Neutrophil (primary cell): ENCODE measurements around the gene EYS.

Experiments used
- H3K27ac ChIP-seq: fragments of 200-600 bp; sonication (generic); 2 replicates; pipeline ENCODE4 v1.5.1; 2016; ENCODE audit warnings: mild to moderate bottlenecking, moderate library complexity
- H3K27me3 ChIP-seq: fragments of 200-600 bp; sonication (generic); 2 replicates; pipeline ENCODE4 v1.6.0; 2016; ENCODE audit warnings: mild to moderate bottlenecking
- H3K36me3 ChIP-seq: fragments of 200-600 bp; sonication (generic); 2 replicates; pipeline ENCODE4 v1.5.1; 2017
- H3K4me1 ChIP-seq, 2 experiments: fragments of 200-600 bp in 1 of 2; sonication (generic) in 1 of 2; 1 replicate in 1 of 2; 2 replicates in 1 of 2; pipeline versions ENCODE4 v1.5.1 to v1.6.1; 2013 to 2016; ENCODE audit warnings: low read depth in 1 of 2, low read length in 1 of 2, mild to moderate bottlenecking in 1 of 2, moderate library complexity in 1 of 2; ENCODE audit not compliant: control insufficient read depth in 1 of 2, insufficient read depth in 1 of 2
- H3K4me3 ChIP-seq, 2 experiments: fragments of 200-600 bp in 1 of 2; sonication (generic) in 1 of 2; 1 replicate in 1 of 2; 2 replicates in 1 of 2; pipeline ENCODE4 v1.5.1; 2013 to 2016; ENCODE audit warnings: low read depth in 1 of 2, low read length in 1 of 2, mild to moderate bottlenecking in 1 of 2, moderate library complexity in 1 of 2
- H3K9me3 ChIP-seq: fragments of 200-600 bp; sonication (generic); 2 replicates; pipeline ENCODE4 v1.5.1; 2016
- TF ChIP-seq, protein P1 (sequence below): fragments of 200-600 bp; sonication (generic); IDR thresholded peaks from 2 replicates; pipeline ENCODE4 v1.5.1; 2016; ENCODE audit warnings: antibody characterized with exemption

EYS gene

DNA sequence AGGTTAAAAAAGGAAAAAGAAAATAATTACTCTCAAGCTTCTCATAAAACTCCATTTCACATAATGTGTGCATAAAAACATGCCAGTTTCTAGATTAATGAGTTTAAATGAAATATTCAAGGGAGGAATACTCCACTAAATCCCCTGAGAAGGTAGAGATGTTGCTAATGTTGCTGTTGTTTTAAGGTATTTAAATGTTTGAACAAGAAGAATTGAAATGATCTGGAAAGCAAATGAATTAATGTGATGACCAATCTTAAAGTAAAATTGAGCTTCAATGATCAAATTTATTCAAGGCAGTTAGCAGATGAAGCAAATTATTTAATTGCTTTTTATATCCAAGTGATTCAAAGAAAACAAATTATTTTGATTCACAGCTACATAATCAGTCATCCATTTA, 804.4 kb downstream of the EYS start:
- H3K9me3 ChIP-seq: no peaks in the 10 kb centered on the region
- no peaks in the 10 kb centered on the region for H3K36me3 ChIP-seq
- no peak overlapping the region for H3K4me3 ChIP-seq
- H3K27me3 ChIP-seq: no peaks in the 10 kb centered on the region
- no peaks in the 10 kb centered on the region for H3K4me1 ChIP-seq
- no peak overlapping the region for H3K27ac ChIP-seq
- TF ChIP-seq, protein P1, sequence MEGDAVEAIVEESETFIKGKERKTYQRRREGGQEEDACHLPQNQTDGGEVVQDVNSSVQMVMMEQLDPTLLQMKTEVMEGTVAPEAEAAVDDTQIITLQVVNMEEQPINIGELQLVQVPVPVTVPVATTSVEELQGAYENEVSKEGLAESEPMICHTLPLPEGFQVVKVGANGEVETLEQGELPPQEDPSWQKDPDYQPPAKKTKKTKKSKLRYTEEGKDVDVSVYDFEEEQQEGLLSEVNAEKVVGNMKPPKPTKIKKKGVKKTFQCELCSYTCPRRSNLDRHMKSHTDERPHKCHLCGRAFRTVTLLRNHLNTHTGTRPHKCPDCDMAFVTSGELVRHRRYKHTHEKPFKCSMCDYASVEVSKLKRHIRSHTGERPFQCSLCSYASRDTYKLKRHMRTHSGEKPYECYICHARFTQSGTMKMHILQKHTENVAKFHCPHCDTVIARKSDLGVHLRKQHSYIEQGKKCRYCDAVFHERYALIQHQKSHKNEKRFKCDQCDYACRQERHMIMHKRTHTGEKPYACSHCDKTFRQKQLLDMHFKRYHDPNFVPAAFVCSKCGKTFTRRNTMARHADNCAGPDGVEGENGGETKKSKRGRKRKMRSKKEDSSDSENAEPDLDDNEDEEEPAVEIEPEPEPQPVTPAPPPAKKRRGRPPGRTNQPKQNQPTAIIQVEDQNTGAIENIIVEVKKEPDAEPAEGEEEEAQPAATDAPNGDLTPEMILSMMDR: no peak

DNA sequence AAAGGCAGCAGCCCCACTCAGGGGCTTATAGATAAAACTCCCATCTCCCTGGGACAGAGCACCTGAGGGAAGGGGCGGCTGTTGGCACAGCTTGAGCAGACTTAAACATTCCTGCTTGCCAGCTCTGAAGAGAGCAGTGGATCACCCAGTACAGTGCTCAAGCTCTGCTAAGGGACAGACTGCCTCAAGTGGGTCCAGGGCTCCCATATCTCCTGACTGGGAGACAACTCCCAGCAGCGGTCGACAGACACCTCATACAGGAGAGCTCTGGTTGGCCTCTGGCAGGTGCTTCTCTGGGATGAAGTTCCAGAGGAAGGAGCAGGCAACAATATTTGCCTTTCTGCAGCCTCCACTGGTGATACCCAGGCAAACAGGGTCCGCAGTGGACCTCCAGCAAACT, 810.1 kb downstream of the EYS start:
- no peaks in the 10 kb centered on the region for H3K9me3 ChIP-seq
- H3K4me1 ChIP-seq: no peaks in the 10 kb centered on the region
- TF ChIP-seq, protein P1: no peak
- no peak overlapping the region for H3K4me3 ChIP-seq
- no peak overlapping the region for H3K27ac ChIP-seq
- H3K27me3 ChIP-seq: no peaks in the 10 kb centered on the region
- no peaks in the 10 kb centered on the region for H3K36me3 ChIP-seq

DNA sequence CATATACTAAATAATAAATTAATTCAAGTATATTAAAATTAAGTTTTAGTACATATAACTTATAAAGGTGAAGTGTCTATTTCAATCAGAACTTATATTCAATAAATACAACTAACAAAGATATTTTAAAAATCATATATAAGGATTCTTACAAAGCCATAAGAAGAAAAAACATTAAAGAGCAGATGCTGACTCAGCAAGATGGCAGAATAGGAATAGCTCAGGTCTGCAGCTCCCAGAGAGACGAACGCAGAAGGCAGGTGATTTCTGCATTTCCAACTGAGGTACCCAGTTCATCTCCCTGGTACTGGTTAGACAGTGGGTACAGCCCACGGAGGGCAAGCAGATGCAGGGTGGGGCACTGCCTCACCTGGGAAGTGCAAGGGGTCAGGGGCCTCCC, 811.1 kb downstream of the EYS start:
- H3K36me3 ChIP-seq: no peaks in the 10 kb centered on the region
- TF ChIP-seq, protein P1: no peak
- H3K27ac ChIP-seq: no peak overlapping the region
- no peak overlapping the region for H3K4me3 ChIP-seq
- H3K27me3 ChIP-seq: no peaks in the 10 kb centered on the region
- H3K4me1 ChIP-seq: no peaks in the 10 kb centered on the region
- H3K9me3 ChIP-seq: no peaks in the 10 kb centered on the region

DNA sequence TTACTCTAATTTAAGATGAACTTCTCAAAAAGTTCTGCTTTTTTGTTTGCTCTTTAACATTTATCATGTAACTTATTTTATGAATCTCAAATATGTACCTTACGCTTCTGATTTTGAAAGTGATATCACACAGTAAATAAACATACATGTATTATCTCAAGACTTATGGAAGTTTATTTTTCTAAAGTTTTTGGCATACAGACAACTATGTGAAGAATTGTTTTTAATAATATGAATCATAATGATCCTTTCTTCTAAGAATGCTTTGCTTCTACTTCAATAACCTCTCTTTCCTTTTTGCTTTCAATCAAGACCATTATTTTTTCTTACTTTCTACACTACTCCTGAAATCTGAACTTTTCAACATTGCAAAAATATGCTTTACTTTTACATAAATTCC, 816.4 kb downstream of the EYS start:
- TF ChIP-seq, protein P1: no peak
- H3K4me3 ChIP-seq: no peak overlapping the region
- no peaks in the 10 kb centered on the region for H3K9me3 ChIP-seq
- no peaks in the 10 kb centered on the region for H3K4me1 ChIP-seq
- no peak overlapping the region for H3K27ac ChIP-seq
- H3K27me3 ChIP-seq: no peaks in the 10 kb centered on the region
- no peaks in the 10 kb centered on the region for H3K36me3 ChIP-seq

DNA sequence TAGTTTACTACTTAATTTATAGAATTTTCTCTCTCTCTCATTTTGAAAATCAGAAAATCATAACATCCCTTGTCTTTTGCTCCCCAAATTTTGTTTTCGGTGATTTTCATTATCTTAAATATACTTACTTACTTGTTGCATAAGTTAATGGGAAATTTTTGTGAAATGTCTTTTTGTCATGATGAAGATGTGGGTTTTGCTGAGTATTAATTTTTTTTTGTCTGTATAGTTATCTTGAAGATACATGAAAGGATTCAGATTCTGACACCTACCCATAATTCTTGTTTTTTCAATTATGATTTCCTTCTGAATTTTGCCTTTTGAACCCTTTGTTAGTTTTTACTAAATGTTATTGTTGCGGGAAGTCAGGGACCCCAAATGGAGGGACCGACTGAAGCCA, 817.9 kb downstream of the EYS start:
- Histone ChIP-seq H3K4me1 (no peaks in the 10 kb centered on the region), H3K9me3 (no peaks in the 10 kb centered on the region), H3K27ac (no peak overlapping the region), H3K36me3 (no peaks in the 10 kb centered on the region), H3K27me3 (no peaks in the 10 kb centered on the region), H3K4me3 (no peak overlapping the region)
- TF ChIP-seq, protein P1: no peak

DNA sequence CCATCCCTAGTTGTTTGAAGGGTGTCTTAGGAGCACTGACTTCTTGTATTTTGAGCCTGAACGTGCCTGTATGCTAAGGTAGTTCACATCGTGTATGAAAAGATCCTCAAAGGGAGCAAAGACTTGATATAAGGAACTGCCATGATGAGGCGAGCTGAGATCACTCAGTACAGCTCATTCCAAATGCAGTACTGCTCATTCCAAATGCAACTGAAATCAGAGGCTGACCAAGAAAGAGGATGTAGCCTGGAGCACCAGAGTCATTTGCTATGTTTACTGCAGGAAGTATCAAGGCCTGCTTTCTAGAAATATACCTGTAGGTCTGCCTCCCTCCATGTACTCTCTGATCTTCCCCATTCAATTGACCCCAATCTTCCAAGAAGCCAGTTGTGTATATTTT, 832.2 kb downstream of the EYS start:
- Histone ChIP-seq H3K4me3 (no peak overlapping the region), H3K36me3 (no peaks in the 10 kb centered on the region), H3K9me3 (no peaks in the 10 kb centered on the region), H3K27me3 (no peaks in the 10 kb centered on the region), H3K27ac (no peak overlapping the region), H3K4me1 (no peaks in the 10 kb centered on the region)
- TF ChIP-seq, protein P1: no peak
